HG02642 (cell line): ENCODE data around the gene INAFM2.

Experiments used
- ATAC-seq: cut with Tn5 transposase; IDR thresholded peaks from one replicate; pipeline ENCODE4 v1.9.1; 2021; ENCODE audit warnings: mild to moderate bottlenecking; ENCODE audit not compliant: unreplicated experiment, poor library complexity

INAFM2 gene

DNA sequence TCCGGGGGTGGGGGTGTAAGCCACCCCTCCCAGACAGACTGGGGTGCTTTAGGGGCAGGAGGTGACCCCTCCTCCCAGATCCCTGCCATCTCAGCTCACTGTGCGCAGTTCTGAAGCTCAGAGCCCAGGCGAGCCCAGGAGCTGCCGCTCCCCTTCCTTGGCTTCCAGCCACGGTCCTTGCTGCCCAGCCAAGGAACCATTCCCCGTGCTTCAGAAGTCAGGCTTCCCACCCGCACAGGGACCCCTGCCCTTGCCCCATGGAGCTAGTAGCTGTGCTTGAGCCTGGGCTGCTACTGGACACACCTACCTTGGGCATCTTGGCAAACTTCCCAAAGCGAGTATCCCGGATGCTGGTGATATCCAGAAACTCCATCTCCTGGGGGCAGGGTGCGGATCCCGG, 20.5 kb upstream of the INAFM2 start:
- ATAC-seq, result no peak

GRCh38 chr15:40303576-40303975, 19.9 kb upstream of the INAFM2 start:
- ATAC-seq, result no peak

DNA sequence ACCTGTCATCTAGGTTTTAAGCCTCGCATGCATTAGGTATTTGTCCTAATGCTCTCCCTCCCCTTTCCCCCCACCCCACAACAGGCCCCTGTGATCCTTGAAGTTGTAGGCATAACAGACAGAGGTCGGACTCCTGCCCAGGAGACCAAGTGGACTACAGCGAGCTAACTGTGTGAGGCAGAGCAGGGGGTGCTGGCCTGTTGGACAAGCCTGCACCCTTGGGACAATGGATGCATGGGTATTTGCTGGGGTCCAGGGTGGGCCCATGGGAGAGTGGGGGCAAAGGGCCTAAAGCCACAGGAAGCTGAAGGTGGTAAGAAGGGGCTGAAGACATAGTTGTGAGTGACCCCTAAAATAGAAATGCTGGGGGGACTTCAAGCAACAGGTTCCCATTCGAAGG, 18.2 kb upstream of the INAFM2 start:
- no peak for ATAC-seq

DNA sequence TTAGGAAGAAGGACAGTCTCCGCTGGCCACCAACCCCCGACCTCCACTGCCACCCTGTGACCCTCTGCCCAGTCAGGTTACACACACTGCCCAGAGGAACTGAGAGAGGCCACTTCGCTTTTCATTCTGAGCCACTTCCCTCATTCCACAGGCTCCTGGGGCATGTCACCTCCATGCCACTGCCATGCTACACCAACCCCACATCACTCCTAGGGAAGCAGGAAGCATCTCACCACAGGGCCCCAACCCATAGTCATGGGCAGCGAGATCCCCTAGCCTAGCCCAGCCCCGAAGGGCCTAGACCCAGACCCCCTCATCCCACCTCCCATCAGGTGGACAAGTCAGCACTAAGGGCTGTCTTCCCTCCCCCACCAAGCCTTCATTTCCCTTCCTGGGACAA, 17.1 kb upstream of the INAFM2 start:
- no peak for ATAC-seq

DNA sequence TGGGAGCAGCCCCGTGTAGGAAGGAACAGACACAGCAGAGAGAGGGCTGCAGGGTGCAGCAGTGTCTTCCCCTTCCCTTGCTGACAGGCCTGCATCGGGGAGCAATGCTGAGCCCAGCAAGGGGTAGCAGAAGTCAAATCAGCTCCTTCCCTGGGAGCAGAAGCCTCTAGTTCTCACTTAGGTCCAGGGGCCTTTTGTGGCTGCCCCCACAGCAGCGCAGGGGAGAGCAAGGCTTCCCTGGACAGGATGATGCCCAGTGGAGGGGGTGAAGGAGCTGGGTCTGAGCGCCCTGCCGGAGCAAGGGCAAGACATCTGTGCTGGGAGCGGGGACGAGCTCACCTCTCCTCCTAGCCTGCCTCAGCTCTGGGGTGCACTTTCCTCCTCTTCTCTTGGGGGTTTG, 16.6 kb upstream of the INAFM2 start:
- ATAC-seq, result peak; percentile 16

DNA sequence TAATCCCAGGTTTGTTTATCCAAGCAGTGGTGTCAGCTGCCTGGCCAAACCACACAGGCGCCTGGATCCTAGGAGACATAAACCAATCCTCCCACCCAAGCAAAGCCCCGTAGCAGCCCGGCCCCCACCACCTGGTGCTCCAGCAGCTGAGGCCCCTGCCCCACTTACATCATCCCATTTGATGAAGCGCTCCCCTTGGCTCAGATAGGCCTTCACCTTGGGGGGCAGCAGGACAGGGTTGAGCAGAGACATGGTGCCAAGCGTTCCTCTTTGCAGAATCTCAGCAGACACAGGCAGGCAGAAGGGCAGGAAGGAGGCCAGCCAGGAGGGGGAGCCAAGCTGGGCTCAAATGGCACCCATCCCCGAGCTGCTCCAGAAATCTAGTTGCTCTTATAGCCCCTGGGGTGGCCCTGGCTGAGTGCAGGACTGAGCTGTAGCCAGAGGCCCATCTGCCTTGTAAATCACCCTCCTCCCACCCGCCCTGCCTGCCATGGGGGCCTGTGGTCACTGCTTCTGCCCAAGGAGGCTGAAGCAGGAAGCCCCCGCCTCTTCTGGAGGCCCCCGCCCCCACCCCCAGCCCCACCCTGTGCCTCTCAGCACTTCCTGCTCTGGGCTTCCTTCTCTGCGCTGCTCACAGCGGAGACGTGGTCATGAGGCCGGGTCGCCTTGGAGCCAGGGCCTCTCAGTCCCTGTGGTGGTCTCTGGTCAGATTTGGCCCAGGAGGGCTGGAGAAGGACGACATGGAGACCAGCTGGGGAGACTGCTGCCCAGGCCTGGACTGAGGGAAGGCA, 15.9 kb upstream of the INAFM2 start, which contains the start of gene PLCB2:
Gene PLCB2, minus strand, starts transcription at position 515 of the 791 bp plus-strand sequence. Its CDS starts 263 bp downstream, at position 252.
- ATAC-seq, result peak; percentile 62

DNA sequence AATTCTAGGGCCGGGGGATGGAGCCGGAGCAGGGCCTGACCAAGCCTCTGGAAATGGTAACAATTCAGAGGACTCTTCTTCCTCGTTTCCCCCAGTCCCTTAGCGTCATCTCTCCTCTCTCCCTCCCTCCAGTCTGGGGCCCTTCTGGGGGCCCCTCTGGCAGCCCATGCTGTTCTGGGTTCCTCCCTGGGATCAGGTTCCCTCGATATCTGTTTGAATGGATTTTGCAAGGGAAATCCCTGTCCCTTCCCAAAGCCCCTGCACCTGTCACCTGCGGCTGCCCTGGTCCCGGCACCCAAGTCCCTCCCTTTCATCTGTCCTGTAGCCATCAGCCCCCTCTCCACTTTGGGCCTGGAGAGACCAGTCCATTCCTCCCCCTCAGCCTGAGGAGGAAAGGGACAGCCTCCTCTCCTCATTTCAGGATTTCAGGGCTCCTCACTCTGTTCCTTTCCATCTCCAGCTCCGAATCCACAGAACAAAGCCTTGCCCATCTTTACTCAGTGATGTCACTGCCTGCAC, 14.1 kb upstream of the INAFM2 start:
- ATAC-seq, result no peak

GRCh38 chr15:40310001-40310959, 13.2 kb upstream of the INAFM2 start:
- no peak for ATAC-seq

- ATAC-seq, result no peak
Measured at GRCh38 chr15:40310993-40311392, 12.5 kb upstream of the INAFM2 start.

- no peak for ATAC-seq
Measured at GRCh38 chr15:40312370-40313158, 10.9 kb upstream of the INAFM2 start.

DNA sequence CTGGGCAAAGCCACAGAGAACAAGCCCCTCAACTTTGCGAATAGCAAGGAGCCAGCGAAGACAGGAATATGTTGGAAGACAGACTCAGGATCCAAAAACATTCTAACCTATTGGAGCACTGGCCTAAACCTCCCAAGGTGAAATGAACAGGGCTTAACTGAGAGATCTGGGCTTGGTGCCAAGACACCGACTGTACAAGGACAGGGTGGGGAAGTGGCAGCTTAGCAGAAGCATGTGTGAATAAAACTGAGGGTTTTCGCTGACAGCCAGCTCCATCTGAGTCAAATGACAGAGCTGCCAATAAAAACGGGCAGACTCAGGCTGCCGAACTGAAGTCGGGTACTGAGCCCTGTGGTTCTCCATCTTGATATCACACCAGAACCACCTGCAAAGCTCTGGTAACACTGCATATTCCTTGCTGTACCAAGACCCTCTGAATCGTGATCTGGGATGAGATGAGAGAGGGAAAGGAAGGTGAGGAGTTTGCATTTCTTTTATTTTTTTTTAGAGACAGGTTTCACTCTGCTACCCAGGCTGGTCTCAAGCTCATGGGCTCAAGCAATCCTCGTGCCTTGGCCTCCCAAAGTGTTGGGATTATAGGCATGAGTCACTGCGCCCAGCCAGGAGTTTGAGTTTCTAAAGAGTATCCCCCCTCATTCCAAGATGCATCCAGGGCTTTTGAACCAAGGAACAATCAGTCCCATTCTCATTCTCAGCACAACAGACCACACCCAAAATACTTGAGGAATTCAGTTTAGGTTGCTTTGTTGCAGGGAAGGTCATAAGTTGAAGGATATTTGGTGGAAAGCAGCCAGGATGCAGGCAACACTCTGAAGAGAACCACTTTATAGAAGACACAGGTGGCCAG, 9.7 kb upstream of the INAFM2 start:
- ATAC-seq, result no peak

GRCh38 chr15:40314723-40315276, 8.7 kb upstream of the INAFM2 start:
- ATAC-seq, result no peak

DNA sequence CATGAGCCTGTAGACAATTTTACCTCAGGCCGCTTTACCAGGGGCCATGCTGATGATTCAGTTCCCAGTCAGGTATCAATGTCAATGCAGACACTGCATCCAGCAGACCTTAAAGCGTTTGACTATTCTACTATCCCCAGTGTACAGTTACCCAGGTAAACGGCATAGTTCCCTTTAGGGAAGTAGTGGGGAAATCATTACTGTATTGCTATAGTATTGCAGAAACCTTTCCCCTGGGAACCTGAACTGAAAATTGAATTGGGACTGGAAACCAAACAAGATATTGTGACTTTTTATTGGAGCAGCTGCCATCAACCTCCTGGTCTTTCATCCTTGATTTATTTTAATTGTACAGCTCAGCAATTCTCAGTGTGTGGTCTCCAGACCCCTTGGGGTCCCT, 6.6 kb upstream of the INAFM2 start:
- ATAC-seq, result no peak

GRCh38 chr15:40317580-40317979, 5.9 kb upstream of the INAFM2 start:
- ATAC-seq, result no peak

DNA sequence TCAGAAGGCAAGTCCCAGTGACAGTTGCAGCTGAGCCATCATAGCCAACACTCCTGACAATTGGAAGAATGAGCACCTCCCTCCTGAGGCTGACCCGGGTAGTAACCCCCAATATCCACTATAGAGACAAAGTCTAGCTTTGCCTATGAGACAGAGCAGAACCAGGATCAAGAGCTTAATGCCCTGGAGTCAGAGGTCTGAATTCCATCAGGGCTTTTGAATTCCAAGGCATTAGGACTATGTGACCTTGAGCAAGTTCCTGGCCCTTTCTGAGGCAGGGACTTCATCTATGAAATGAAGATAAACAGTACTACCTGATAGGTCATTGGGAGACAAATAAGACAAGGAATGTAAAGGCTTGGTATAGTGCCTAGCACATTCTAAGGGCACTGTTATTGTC, 3.1 kb upstream of the INAFM2 start:
- no peak for ATAC-seq

DNA sequence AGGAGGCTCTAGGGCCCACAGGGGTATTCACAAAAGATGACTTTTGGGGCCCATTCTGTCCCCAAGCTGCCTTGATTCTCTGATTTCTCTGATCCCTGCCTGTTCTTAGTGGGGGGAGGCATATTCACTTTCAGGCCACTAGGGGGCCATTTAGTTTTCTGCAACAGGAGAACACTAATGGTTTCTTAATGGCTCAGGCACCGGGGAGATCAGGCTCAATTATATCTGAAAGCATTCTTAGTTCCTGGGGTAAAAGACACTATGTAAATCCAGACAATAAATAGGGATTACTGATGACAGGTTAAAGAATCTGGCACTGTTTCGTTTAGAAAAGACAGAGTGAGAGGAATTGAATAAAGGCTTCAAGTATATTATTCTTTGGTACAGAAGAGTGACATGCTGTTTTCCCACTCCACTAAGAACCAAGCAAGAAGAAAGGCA, 2.5 kb upstream of the INAFM2 start:
- ATAC-seq, result no peak

DNA sequence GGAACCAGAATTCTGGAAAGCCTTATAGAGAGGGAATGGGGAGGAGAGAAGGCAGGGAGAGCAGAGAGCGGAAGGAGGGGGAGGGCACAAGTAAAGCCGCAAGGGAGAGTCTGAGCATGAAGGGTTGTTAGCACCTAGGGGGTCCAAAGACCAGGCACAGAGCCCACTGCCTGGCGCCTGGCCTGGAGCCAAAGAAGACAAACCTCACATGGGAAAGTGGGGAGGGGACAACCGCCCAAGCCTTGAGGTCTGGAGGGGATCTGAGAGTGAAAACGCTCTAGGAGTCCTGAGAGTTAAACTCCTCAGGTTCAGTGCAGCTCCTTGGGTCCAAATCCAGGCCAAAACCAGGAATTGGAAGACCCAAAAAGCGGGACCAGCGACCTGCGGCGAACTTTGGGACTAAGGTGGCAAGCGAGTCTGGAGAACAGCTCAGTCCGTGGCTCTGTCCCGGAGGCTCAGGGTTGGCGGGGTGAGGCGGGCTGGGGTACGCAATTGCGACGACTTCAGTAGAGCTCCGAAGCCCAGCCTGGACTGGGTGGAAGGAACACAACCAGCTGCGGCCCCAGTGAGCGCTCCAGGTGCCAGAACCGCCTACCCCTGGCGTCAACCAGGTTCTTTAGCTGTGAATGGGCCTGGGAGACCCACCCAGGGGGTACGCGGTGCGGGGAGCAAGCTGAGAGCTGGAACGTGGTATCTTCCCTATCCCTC, 807 bp upstream of the INAFM2 start:
- no peak for ATAC-seq
